Measurements from ENCODE around the gene BNC2.

The BNC2 gene

DNA sequence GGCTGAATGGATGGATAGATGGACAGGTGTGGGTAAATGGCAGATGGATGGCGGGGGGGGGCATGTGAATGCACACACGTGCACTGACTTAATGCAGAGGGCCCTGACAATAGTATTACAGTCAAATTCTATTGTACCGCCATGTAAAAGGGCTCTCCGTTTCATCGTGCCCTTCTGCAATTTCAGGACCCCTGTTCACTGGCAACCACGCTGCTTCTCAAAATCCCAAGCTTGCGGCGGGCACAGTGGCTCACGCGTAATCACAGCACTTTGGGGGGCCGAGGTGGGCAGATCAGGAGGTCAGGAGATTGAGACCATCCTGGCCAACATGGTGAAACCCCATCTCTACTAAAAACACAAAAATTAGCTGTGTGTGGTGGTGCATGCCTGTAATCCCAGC is 211.4 kb downstream of the BNC2 start:
- ATAC-seq (no peak), DNase-seq (no peak)
- Mint-ChIP-seq H3K27ac (no peak overlapping the region), H3K4me3 (no peak overlapping the region), H3K27me3 (no peaks in the 10 kb centered on the region), H3K4me1 (no peaks in the 10 kb centered on the region), H3K9me3 (no peaks in the 10 kb centered on the region), H3K36me3 (ENCODE audit: low read depth) (no peaks in the 10 kb centered on the region)

DNA sequence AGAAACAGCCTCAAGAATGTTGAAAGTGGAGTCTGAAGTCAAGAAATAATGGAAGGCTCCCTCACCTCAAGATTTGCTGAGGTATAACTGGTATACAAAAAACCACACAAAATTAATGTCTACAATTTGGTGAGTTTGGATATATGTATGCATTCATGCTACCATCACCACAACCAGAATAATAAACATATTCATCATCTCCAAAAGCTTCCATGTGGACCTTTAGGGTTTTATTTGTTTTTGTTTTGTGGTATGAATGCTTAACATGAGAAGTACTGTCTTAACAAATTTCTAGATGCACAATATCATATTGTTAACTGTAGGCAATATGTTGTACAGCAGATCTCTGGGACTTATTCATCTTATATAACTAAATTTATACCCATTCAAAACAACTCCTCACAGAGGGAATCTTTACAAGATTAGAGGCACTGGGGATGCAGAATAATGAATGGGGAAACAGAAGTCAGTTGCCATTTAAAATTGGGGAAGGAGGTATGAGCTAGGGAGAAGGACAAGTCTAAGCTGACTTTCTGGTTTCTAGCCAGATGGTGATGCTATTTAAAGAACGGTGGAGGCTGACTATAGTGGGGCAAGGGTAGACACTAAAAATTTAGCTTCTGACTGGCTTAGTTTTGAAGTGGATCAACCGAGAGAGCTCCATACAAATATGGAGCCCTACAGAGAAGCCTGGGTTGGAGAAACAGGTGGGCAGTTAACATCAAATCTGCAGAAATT is 213.9 kb downstream of the BNC2 start:
- Mint-ChIP-seq H3K4me3 (no peak overlapping the region), H3K36me3 (ENCODE audit: low read depth) (no peaks in the 10 kb centered on the region), H3K27me3 (no peaks in the 10 kb centered on the region), H3K9me3 (no peaks in the 10 kb centered on the region), H3K27ac (no peak overlapping the region), H3K4me1 (no peaks in the 10 kb centered on the region)
- DNase-seq (no peak), ATAC-seq (no peak)

DNA sequence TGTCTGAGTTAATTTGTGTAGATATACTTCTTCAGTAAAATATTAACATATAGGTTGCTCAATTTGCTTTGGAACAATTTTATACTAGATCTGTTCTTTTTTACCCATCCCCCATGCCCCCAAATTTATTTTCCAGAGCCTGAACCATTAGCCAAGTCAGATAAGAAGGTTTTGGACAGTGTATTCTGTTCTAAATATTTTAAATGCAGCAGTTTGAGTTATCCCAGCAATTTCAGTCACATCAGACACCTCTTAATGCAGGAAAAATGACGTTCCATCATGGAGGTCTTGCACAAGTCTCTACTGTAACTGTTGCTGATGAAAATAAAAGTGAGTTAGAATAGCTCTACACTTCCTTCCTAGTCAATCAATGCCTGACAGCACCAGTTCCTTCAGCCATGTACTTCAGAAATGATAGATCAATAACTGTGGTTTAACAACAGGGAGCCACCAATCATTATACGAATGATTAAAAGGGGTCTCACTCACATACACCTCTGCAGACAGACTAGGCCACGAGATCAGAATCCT is 215.8 kb downstream of the BNC2 start:
- H3K4me1 Mint-ChIP-seq, result no peaks in the 10 kb centered on the region
- DNase-seq (no peak), ATAC-seq (no peak)
- H3K27ac Mint-ChIP-seq, result no peak overlapping the region
- H3K9me3 Mint-ChIP-seq, result no peaks in the 10 kb centered on the region
- H3K36me3 Mint-ChIP-seq (ENCODE audit: low read depth), result no peaks in the 10 kb centered on the region
- no peak overlapping the region for H3K4me3 Mint-ChIP-seq
- no peaks in the 10 kb centered on the region for H3K27me3 Mint-ChIP-seq

DNA sequence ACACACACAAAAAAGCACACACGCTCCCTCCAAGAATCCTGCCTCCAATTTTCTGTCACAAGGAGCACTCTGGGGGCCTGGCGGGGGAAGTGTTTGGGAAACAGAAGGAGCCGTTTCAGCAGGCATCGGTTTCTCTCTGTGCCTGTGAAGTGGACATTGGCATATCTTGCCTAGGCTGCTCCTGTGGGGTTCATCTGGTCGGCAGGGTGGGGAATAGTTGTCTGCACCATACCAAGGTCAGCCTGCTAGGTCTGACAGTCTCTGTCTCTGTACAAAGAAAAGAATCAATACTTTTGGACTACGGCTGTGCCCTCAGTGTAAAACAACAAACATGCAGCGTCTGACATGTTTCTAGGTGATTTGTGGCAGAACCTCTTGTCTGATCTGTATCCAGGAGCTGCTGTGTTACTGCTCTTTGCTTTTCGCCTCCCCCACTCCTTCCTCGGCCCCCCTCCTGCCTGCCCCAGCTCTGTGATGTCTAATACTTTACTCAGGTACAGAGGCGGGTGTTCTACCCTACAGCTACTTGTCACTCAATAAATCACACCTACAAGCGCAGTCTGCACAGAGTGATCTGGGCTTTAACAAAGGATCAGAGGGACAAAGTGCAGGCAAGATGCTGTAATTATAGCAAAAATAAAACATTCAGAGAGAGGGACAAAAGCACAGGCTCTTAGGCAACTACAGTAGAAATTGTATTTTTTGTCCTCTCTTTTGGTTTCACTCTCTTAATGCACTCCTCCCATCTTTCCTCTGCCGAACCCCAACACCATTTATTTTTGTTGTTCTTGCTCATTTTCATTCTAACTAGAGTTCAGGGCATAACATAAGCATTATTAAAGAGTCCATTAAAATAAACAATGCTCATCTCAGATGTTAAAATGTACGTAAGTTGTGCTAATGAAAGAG is 216.7 kb downstream of the BNC2 start:
- ATAC-seq (no peak), DNase-seq (no peak)
- Mint-ChIP-seq H3K36me3 (ENCODE audit: low read depth) (no peaks in the 10 kb centered on the region), H3K4me1 (no peaks in the 10 kb centered on the region), H3K27me3 (no peaks in the 10 kb centered on the region), H3K9me3 (no peaks in the 10 kb centered on the region), H3K4me3 (no peak overlapping the region), H3K27ac (no peak overlapping the region)

DNA sequence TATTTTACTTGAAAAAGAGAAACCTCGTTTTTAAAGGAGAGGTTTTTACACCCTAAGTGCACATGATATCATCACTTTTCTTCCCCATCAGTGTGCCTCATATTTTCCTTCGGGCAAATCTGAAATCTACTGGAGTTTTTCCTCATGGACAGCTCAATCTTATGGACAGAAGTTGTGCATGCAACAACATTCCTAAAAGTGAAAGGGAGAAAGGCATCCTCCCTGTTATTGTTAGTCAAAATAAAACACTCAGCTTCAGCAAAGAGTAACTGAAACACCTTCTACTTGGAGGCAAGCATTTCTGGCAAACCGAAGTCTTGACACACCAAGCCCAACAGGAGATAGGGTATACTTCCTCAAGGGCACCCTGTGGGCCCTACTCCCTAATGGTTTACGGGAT is 217.9 kb downstream of the BNC2 start:
- Mint-ChIP-seq H3K4me1 (no peaks in the 10 kb centered on the region), H3K27me3 (no peaks in the 10 kb centered on the region), H3K27ac (no peak overlapping the region), H3K36me3 (ENCODE audit: low read depth) (no peaks in the 10 kb centered on the region), H3K4me3 (no peak overlapping the region), H3K9me3 (no peaks in the 10 kb centered on the region)
- ATAC-seq, result no peak
- no peak for DNase-seq

DNA sequence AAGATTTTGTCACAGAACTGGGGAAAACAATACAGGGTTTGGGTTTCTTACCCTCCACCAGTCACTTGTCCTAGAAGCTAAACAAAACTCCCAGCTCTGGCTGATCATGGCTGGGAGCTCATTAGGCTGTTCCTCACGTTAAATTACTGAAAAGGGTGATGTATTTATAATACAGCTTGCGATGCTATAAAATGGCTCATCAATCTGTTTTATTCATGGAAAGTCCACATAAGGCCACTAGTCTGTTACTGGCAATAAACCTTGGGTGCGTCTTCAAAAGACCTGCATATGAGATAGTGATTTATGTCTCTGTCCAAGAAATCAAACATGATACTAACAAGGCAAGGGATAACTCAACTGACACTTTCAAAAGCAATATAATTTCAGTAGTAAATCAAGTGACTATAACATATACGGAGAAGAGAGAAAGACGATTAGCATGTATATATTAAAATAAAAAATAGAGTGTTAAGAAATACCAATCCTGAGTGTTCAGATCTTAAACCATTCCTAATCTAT is 219.0 kb downstream of the BNC2 start:
- no peak overlapping the region for H3K4me3 Mint-ChIP-seq
- no peaks in the 10 kb centered on the region for H3K9me3 Mint-ChIP-seq
- no peak for DNase-seq
- no peak overlapping the region for H3K27ac Mint-ChIP-seq
- H3K36me3 Mint-ChIP-seq (ENCODE audit: low read depth), result no peaks in the 10 kb centered on the region
- no peaks in the 10 kb centered on the region for H3K4me1 Mint-ChIP-seq
- H3K27me3 Mint-ChIP-seq, result no peaks in the 10 kb centered on the region
- ATAC-seq, result no peak

DNA sequence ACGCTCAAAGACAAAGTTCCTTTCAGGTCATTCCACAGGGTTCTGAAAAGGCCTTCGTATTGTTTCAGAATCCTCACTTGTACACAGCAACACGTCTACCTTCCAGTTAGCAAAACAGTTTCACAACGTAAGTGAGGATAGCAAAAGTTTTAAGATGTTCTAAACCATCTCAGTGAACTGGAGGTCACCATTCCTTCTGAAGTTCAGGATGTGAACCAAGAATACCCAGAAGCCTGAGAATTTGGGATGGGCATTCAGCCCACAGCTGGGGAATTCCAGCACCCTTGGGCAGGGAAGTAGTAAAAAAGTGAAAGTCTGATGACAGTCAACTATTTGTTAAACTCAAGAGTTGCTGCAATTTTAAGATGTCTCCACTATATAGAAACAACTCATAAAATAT is 224.5 kb downstream of the BNC2 start:
- H3K4me1 Mint-ChIP-seq, result no peaks in the 10 kb centered on the region
- H3K27ac Mint-ChIP-seq, result no peak overlapping the region
- no peaks in the 10 kb centered on the region for H3K27me3 Mint-ChIP-seq
- ATAC-seq, result no peak
- no peak overlapping the region for H3K4me3 Mint-ChIP-seq
- DNase-seq, result no peak
- no peaks in the 10 kb centered on the region for H3K36me3 Mint-ChIP-seq (ENCODE audit: low read depth)
- no peaks in the 10 kb centered on the region for H3K9me3 Mint-ChIP-seq

DNA sequence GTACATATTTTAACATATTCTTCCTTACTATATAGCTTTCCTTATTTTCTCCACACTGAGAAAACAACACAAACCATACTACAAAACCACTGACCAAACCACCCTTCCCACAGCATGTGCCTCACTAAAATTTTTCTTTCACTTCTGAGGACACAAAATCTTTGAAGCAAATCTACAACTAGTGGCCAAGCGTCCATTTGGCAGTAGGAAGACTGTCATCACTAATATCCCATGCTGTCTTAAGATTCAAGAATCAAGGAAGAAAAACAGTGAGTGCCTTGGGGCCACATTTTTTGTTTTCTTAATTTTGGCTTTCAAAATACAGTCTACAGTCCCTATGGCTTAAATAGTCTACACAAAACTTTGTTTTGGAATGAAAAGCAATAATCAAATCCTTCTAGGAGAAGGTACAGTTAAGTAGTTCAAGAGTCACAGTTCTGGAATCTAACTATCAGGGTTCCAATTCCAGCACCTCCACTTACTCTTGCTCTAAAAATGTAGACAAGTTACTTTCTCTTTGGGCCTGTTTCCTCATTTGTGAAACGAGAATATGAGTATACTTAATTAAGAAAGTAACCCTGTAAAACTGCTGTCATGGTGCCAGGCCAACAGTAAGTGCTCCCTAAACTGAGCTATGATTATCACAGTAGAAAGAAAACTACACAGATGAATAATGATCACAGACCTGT is 227.9 kb downstream of the BNC2 start:
- Mint-ChIP-seq H3K9me3 (peaks cover 4% of the 10 kb centered on the region), H3K27ac (no peak overlapping the region), H3K4me3 (no peak overlapping the region), H3K27me3 (peaks cover 1% of the 10 kb centered on the region), H3K36me3 (ENCODE audit: low read depth) (no peaks in the 10 kb centered on the region), H3K4me1 (no peaks in the 10 kb centered on the region)
- DNase-seq, result no peak
- ATAC-seq, result no peak

DNA sequence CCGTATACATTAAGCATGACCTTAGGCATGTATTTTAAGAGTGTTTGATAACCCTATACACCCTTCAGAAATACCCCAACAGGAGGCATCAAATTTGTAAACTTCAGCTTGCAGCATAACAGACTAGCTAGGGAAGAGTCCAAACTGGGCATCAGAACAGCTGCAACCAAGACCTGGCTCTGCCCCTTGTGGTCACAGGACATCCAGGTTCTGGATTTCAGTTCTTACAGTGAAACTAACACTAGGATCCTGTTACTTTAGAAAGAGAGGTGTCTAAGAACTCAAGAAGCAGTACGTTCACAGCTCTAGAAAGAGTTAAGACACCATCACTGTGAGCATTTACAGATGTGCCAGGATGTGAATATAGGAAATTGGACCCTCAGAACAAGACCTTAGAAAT is 229.8 kb downstream of the BNC2 start:
- no peak for DNase-seq

DNA sequence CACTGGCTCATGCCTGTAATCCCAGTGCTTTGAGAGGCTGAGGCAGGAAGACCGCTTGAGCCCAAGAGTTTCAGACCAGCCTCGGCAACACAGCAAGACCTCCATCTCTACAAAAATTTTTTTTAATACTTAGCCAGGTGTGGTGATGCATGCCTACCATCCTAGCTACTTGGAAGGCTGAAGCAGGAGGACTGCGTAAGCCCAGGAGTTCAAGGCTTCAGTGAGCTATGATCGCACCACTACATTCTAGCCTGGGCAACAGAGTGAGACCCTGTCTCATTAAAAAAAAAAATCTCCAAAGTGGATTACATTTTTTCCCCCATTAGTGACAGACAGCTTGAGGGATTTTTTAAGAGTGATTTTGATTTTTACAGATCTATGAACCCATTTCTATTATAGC is 230.8 kb downstream of the BNC2 start:
- ATAC-seq (no peak), DNase-seq (no peak)
- peaks cover 1% of the 10 kb centered on the region for H3K27me3 Mint-ChIP-seq
- H3K27ac Mint-ChIP-seq, result no peak overlapping the region
- H3K4me3 Mint-ChIP-seq, result no peak overlapping the region
- peaks cover 4% of the 10 kb centered on the region for H3K9me3 Mint-ChIP-seq
- H3K36me3 Mint-ChIP-seq (ENCODE audit: low read depth), result no peaks in the 10 kb centered on the region
- no peaks in the 10 kb centered on the region for H3K4me1 Mint-ChIP-seq

More for the DNA sequence above, 229.8 kb downstream of the BNC2 start:
- Mint-ChIP-seq H3K27me3 (peaks cover 1% of the 10 kb centered on the region), H3K27ac (no peak overlapping the region), H3K9me3 (peaks cover 4% of the 10 kb centered on the region), H3K4me3 (no peak overlapping the region), H3K36me3 (ENCODE audit: low read depth) (no peaks in the 10 kb centered on the region), H3K4me1 (no peaks in the 10 kb centered on the region)
- no peak for ATAC-seq

DNA sequence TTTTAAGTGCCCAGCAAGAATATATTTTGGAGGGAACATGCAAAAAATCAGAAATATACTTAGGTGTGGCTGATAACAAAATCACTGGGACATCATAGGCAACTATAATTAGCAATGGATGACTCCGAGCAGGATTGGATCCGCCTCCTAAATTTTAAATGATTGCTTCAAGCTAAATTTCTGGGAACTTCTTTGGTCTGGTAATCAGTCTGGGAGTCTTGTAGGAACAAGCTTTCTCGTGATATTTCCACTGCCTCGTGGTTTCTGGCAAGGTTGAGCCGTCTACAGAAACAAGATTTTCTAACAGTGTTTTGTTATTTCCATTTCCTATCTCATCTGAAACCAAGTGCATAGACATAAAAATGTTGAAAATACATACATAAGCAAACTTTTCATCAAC is 232.6 kb downstream of the BNC2 start:
- ATAC-seq, result no peak
- Mint-ChIP-seq H3K27me3 (peaks cover 1% of the 10 kb centered on the region), H3K36me3 (ENCODE audit: low read depth) (no peaks in the 10 kb centered on the region), H3K4me1 (no peaks in the 10 kb centered on the region), H3K9me3 (peaks cover 4% of the 10 kb centered on the region), H3K27ac (no peak overlapping the region), H3K4me3 (no peak overlapping the region)
- no peak for DNase-seq

DNA sequence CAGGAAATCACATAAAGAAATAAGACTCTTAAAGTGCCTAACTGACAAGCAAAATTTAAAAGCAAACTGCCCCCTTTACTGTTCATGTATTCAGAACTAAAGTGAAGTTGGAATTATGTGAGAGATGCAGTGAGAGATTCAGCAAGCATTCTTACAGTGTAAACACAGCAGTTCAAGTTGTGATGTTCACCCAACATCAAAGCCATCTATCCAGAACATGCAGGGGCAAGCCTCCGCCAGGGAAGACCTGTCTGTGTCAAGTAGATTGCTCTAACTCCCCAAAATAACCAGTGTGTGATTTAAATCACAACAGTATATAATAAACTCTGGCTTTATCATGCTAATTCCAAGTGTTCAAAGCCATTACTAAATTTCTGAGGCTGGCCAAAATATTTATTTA is 233.3 kb downstream of the BNC2 start:
- Mint-ChIP-seq H3K4me1 (no peaks in the 10 kb centered on the region), H3K4me3 (no peak overlapping the region)
- no peak for DNase-seq

DNA sequence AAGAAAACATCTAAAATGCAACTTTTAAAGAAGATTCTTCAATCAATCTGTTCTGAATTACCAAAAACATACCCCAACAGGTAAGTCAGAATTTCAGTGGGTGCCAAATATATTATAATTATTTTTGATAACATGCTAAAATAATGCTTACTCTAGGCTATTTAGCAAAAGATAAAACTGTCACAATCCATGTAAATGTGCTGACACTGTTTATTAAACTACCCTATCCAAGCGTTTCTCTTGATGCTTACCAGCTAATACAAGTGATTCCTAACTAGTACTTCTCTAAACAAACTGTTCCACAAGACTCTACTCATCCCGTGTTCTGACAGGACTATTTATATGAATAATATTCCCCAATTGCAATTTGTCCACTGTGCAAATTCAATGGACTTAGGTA is 236.7 kb downstream of the BNC2 start:
- ATAC-seq (no peak), DNase-seq (no peak)
- Mint-ChIP-seq H3K27ac (no peak overlapping the region), H3K4me3 (no peak overlapping the region), H3K4me1 (no peaks in the 10 kb centered on the region), H3K27me3 (peaks cover 1% of the 10 kb centered on the region), H3K9me3 (peaks cover 4% of the 10 kb centered on the region), H3K36me3 (ENCODE audit: low read depth) (no peaks in the 10 kb centered on the region)

More for the DNA sequence above, 233.3 kb downstream of the BNC2 start:
- Mint-ChIP-seq H3K27me3 (peaks cover 1% of the 10 kb centered on the region), H3K9me3 (peaks cover 4% of the 10 kb centered on the region), H3K27ac (no peak overlapping the region), H3K36me3 (ENCODE audit: low read depth) (no peaks in the 10 kb centered on the region)
- ATAC-seq, result no peak

DNA sequence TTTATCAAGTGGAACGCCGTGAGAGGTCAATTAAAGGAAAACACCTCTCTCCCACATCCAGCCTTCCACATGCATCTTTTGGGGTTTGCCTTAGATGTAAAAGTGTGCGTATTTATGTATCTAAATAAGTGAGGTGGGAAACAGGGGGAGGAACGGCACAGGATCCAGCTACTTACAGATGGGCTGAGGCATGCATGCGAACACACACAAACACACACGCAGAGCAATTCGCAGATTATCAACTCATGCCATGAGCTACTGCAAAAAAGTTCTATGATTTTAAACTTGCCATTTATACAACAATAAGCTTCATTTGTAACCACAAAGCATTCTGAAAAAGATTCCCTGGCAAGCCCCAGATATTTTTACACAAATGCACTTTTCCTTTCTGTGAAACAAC is 242.1 kb downstream of the BNC2 start:
- no peak for DNase-seq
- no peaks in the 10 kb centered on the region for H3K9me3 Mint-ChIP-seq
- ATAC-seq, result no peak
- H3K36me3 Mint-ChIP-seq (ENCODE audit: low read depth), result no peaks in the 10 kb centered on the region
- no peak overlapping the region for H3K27ac Mint-ChIP-seq
- no peaks in the 10 kb centered on the region for H3K27me3 Mint-ChIP-seq
- H3K4me1 Mint-ChIP-seq, result no peaks in the 10 kb centered on the region
- no peak overlapping the region for H3K4me3 Mint-ChIP-seq
